HG02943 (cell line): ENCODE data around the gene PCGF2.

ENCODE experiments used
- ATAC-seq: cut with Tn5 transposase; IDR thresholded peaks from one replicate; pipeline ENCODE4 v1.9.1; 2021; ENCODE audit warnings: mild to moderate bottlenecking, low read depth, moderate library complexity; ENCODE audit not compliant: unreplicated experiment

The PCGF2 gene

GRCh38 chr17:38719943-38720641 lies 28.0 kb downstream of the PCGF2 start:
- no peak for ATAC-seq

GRCh38 chr17:38719289-38719942 lies 28.7 kb downstream of the PCGF2 start:
- no peak for ATAC-seq

GRCh38 chr17:38717139-38717745 lies 30.9 kb downstream of the PCGF2 start:
- no peak for ATAC-seq

GRCh38 chr17:38716368-38717005 lies 31.6 kb downstream of the PCGF2 start:
- no peak for ATAC-seq

GRCh38 chr17:38715216-38715943 lies 32.8 kb downstream of the PCGF2 start:
- ATAC-seq, result no peak

- ATAC-seq, result no peak
These were observed 34.6 kb downstream of the PCGF2 start for GRCh38 chr17:38713456-38714075.

- no peak for ATAC-seq
These were observed 35.5 kb downstream of the PCGF2 start for GRCh38 chr17:38712593-38712992.

GRCh38 chr17:38711792-38712571 lies 36.2 kb downstream of the PCGF2 start:
- no peak for ATAC-seq

- ATAC-seq, result no peak
These were observed 37.2 kb downstream of the PCGF2 start for GRCh38 chr17:38710985-38711384.

- no peak for ATAC-seq
These were observed 37.6 kb downstream of the PCGF2 start for GRCh38 chr17:38710604-38710962.

- no peak for ATAC-seq
These were observed 38.1 kb downstream of the PCGF2 start for GRCh38 chr17:38709864-38710603.

- no peak for ATAC-seq
These were observed 38.9 kb downstream of the PCGF2 start for GRCh38 chr17:38709104-38709820.

GRCh38 chr17:38707678-38708351 lies 40.3 kb downstream of the PCGF2 start:
- no peak for ATAC-seq

- ATAC-seq, result no peak
These were observed 41.5 kb downstream of the PCGF2 start for GRCh38 chr17:38706505-38707216.

- ATAC-seq, result no peak
These were observed 42.2 kb downstream of the PCGF2 start for GRCh38 chr17:38705803-38706504.

- ATAC-seq, result no peak
These were observed 42.7 kb downstream of the PCGF2 start for GRCh38 chr17:38705523-38705802.
